Colonic mucosa (tissue), 4 donors: ENCODE data around the gene FAM83D. TPM values are rescaled to one million over a fixed set of nuclear protein-coding genes. Genes with fewer than 3 reads are reported as not detected.

Experiments used
- DNase-seq: peaks from one replicate; pipeline ENCODE4 v3.0.0-alpha.2; 2020
- H3K27ac ChIP-seq: fragments of 200-600 bp; one replicate; pipeline ENCODE4 v1.8.0; 2021
- H3K27me3 ChIP-seq: fragments of 200-600 bp; one replicate; pipeline ENCODE4 v1.8.0; 2021
- H3K36me3 ChIP-seq: fragments of 200-600 bp; one replicate; pipeline ENCODE4 v1.8.0; 2021
- H3K4me1 ChIP-seq: fragments of 200-600 bp; one replicate; pipeline ENCODE4 v1.8.0; 2021; ENCODE audit warnings: mild to moderate bottlenecking
- H3K4me3 ChIP-seq: fragments of 200-600 bp; one replicate; pipeline ENCODE4 v1.8.0; 2021
- H3K9ac ChIP-seq, 2 donors: one replicate each; pipeline ENCODE4 v1.7.0; 2013; ENCODE audit warnings: control low read depth in 2 of 2, low read depth in 2 of 2, low read length in 2 of 2
- H3K9me3 ChIP-seq: fragments of 200-600 bp; one replicate; pipeline ENCODE4 v1.8.0; 2021
- intact Hi-C: fragments of 100-400 bp; cut with DNase I; formaldehyde crosslinking; loops from one replicate; pipeline ENCODE4 v1.14.1; 2022
- total RNA-seq, 2 donors: library from RNA; stranded (reverse); fragmentation: NEBNext Ultra II Directional in 1 of 2; extraction: Animal tissue kit (Norgen Biotek cat#: 25700) in 1 of 2; gene quantifications; one replicate each; pipeline ENCODE4 v1.2.1, GENCODE V29; 2021
- TF ChIP-seq, protein P1 (sequence below): fragments of 200-600 bp; IDR thresholded peaks from one replicate; pipeline ENCODE4 v1.8.0; 2022; ENCODE audit warnings: antibody characterized with exemption, mild to moderate bottlenecking
- donor health status: healthy.
- donor health status: DM: no; HTN: no; CAD: no.
- donor health status: DM: no; HTN: no; CAD: no.

Gene FAM83D
- total RNA-seq, 2 donors from 2014 or later, result 25.5 to 32.6 TPM

DNA sequence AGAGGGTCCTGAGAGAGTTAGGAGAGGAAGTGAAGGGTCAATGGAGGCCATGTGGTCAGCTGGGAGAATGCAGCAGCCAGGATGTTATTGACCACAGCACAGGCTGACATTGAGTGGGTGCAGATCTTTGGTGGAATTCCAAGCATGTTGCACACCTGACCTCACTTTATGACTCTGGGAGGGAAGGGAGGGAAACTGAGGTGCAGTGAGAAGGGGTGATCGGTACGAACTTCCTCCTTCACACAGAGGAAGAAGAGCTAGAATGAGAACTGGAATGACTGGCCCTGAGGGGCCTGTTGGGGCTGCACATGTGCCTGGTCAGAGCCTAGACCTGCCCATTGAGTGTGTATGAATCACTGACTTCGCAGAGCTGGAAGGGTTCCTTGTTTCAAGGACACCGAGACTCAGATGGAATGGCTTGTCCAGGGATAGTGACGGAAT is 9.8 kb downstream of the FAM83D start:
- TF ChIP-seq, protein P1, sequence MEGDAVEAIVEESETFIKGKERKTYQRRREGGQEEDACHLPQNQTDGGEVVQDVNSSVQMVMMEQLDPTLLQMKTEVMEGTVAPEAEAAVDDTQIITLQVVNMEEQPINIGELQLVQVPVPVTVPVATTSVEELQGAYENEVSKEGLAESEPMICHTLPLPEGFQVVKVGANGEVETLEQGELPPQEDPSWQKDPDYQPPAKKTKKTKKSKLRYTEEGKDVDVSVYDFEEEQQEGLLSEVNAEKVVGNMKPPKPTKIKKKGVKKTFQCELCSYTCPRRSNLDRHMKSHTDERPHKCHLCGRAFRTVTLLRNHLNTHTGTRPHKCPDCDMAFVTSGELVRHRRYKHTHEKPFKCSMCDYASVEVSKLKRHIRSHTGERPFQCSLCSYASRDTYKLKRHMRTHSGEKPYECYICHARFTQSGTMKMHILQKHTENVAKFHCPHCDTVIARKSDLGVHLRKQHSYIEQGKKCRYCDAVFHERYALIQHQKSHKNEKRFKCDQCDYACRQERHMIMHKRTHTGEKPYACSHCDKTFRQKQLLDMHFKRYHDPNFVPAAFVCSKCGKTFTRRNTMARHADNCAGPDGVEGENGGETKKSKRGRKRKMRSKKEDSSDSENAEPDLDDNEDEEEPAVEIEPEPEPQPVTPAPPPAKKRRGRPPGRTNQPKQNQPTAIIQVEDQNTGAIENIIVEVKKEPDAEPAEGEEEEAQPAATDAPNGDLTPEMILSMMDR, result no peak
- Histone ChIP-seq H3K27ac (no peak overlapping the region), H3K4me1 (no peaks in the 10 kb centered on the region), H3K9me3 (no peaks in the 10 kb centered on the region), H3K9ac (no peak overlapping the region), H3K36me3 (no peaks in the 10 kb centered on the region), H3K27me3 (no peaks in the 10 kb centered on the region), H3K4me3 (no peak overlapping the region)
- no peak for DNase-seq
- intact Hi-C loops, result no loop called here

DNA sequence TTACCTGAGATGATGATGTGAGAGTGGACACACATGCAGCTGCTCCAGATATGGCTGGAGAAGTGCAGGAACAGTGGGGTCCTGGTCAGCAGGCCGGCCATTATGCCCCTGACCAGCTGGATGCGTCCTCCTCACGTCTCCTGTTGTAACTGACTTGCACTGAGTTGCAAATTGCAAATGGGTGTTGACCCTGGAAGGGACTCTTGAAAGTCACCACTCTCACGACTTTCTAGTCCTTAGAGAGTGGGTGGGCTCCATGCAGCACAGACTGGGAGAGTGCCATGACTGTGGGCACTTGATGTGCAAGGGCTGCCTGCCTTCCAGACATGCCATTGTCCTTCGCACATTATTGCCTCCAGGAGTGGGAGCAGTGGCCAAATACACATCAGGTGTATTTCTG is 10.8 kb downstream of the FAM83D start:
- Histone ChIP-seq H3K36me3 (no peaks in the 10 kb centered on the region), H3K9me3 (no peaks in the 10 kb centered on the region), H3K9ac (no peak overlapping the region), H3K4me3 (no peak overlapping the region), H3K27ac (no peak overlapping the region), H3K4me1 (no peaks in the 10 kb centered on the region), H3K27me3 (no peaks in the 10 kb centered on the region)
- no peak for DNase-seq
- TF ChIP-seq, protein P1, result no peak
- intact Hi-C loops, result no loop called here

DNA sequence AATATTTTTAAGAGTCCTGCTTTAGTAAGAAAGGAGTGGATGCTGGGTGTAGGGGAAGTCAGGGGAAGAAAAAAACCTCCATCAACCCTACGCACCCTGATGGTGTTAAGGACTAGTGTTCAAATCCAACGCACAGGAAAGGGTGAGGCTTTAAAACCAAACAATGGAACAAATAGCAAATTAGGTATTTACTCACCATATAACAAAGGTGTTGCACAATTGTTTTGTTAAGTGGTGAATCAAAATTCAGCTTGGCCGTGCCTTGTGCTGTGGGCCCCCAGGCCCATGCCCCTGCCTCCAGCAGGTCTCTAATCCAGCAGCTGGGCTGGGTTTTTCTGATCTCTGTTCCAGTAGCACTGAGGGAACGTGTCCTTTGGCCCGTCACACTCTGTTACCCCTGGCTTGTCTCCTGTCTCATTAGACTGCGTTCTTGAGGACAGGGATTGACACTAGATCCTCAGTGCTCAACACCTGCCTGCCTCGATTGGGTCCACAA is 11.8 kb downstream of the FAM83D start:
- DNase-seq, result no peak
- intact Hi-C loops, result no loop called here
- no peaks in the 10 kb centered on the region for H3K9me3 ChIP-seq
- H3K27ac ChIP-seq, result no peak overlapping the region
- TF ChIP-seq, protein P1, result no peak
- no peak overlapping the region for H3K9ac ChIP-seq
- H3K36me3 ChIP-seq, result no peaks in the 10 kb centered on the region
- no peaks in the 10 kb centered on the region for H3K27me3 ChIP-seq
- H3K4me1 ChIP-seq, result no peaks in the 10 kb centered on the region
- no peak overlapping the region for H3K4me3 ChIP-seq

DNA sequence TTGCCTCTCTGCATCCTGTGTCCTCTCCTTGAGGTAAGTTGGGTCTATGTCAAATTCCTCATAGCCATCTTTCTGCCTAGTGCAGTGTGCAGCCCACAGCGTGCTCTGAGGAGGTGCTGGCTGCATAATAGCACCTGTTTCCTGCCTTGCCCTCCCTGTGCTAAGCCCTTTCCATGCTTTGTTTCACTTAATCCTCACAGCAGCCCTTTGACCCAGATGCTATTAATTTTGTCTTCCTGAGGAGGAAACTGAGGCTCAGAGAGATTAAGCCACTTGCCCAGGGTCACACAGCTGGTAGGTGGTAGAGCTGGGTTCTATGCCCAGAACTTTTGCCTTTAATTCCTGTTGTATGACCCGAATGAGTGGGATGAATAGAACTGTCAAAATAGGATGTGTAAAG is 13.5 kb downstream of the FAM83D start:
- no peak overlapping the region for H3K4me3 ChIP-seq
- no peaks in the 10 kb centered on the region for H3K4me1 ChIP-seq
- no peak overlapping the region for H3K9ac ChIP-seq
- TF ChIP-seq, protein P1, result no peak
- no peak for DNase-seq
- no peaks in the 10 kb centered on the region for H3K9me3 ChIP-seq
- H3K27ac ChIP-seq, result no peak overlapping the region
- H3K36me3 ChIP-seq, result no peaks in the 10 kb centered on the region
- H3K27me3 ChIP-seq, result no peaks in the 10 kb centered on the region
- intact Hi-C loops, result no loop called here

DNA sequence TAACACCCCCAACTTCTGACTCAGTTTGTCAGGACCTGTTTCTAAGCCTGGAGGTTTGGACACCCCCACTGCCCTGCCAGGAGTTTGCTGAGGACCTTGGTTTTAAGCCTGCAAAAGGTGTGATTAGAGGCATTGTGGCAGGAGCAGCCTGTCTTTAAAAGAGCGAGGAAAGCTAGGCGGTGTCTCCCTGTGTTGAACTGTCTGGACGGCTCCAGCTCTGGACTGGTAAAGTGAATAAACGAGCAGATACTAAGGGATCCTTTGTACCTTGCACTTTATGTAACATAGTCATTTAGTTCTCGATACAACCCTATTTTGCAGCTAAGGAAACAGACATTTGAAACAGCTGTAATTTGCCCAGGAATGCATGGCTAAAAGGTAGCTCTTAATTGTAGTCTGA is 14.4 kb downstream of the FAM83D start:
- Histone ChIP-seq H3K4me3 (no peak overlapping the region), H3K9ac (no peak overlapping the region), H3K27ac (no peak overlapping the region), H3K4me1 (no peaks in the 10 kb centered on the region), H3K36me3 (no peaks in the 10 kb centered on the region), H3K27me3 (no peaks in the 10 kb centered on the region), H3K9me3 (no peaks in the 10 kb centered on the region)
- DNase-seq, result no peak
- TF ChIP-seq, protein P1, result no peak
- intact Hi-C loops, result no loop called here
